ENCODE results near the gene CTNNAL1. TPM values are rescaled to one million over a fixed set of nuclear protein-coding genes. Genes with fewer than 3 reads are reported as not detected.
"Not testable (repeated sequence)": the region's sequence is repeated elsewhere in the genome, so short reads cannot be mapped to it uniquely, and the experiment has no call there.

CTNNAL1 gene
- total RNA-seq, 2 experiments from 2014 or later: 13.0 to 16.4 TPM

- ATAC-seq (no peak), DNase-seq (no peak)
- H3K27me3 Mint-ChIP-seq: no peaks in the 10 kb centered on the region
- intact Hi-C loops (cut with DNase I, micrococcal nuclease): no loop called here
- no peak overlapping the region for H3K27ac Mint-ChIP-seq
- H3K36me3 Mint-ChIP-seq (ENCODE audit: low read depth): peaks cover 11% of the 10 kb centered on the region
- POLR2A ChIA-PET: no interaction called here
- no peak overlapping the region for H3K4me3 Mint-ChIP-seq
- CTCF ChIA-PET: no interaction called here
- H3K9me3 Mint-ChIP-seq (ENCODE audit: low read depth): peaks cover 7% of the 10 kb centered on the region
- H3K4me1 Mint-ChIP-seq: no peaks in the 10 kb centered on the region
These were observed 40.6 kb downstream of the CTNNAL1 start for GRCh38 chr9:108972626-108973209.

- Mint-ChIP-seq H3K36me3 (ENCODE audit: low read depth) (peaks cover 11% of the 10 kb centered on the region), H3K4me3 (no peak overlapping the region), H3K4me1 (no peaks in the 10 kb centered on the region), H3K27me3 (no peaks in the 10 kb centered on the region), H3K9me3 (ENCODE audit: low read depth) (peaks cover 7% of the 10 kb centered on the region), H3K27ac (no peak overlapping the region)
- DNase-seq: no peak
- no peak for ATAC-seq
- ChIA-PET CTCF (no interaction called here), POLR2A (no interaction called here)
- intact Hi-C loops (cut with DNase I, micrococcal nuclease): no loop called here
These were observed 41.1 kb downstream of the CTNNAL1 start for GRCh38 chr9:108972186-108972585.

- H3K4me3 Mint-ChIP-seq; DNase-seq; H3K27me3 Mint-ChIP-seq; H3K27ac Mint-ChIP-seq; H3K4me1 Mint-ChIP-seq; intact Hi-C loops (cut with DNase I, micrococcal nuclease); H3K9me3 Mint-ChIP-seq (ENCODE audit: low read depth); ATAC-seq: not testable (repeated sequence)
- CTCF ChIA-PET: interaction anchor here (0.5 to 1.2 kb wide), 2 partner anchors 9 to 280 kb away, joined by 3 read pairs; no protein-coding TSS in a partner anchor
- POLR2A ChIA-PET: interaction anchor here (0.6 to 0.7 kb wide), 4 partner anchors 34 to 1275 kb away, joined by 3 to 4 read pairs (median 3); no protein-coding TSS in a partner anchor
- peaks cover 11% of the 10 kb centered on the region for H3K36me3 Mint-ChIP-seq (ENCODE audit: low read depth)
These were observed 41.9 kb downstream of the CTNNAL1 start for GRCh38 chr9:108971392-108971791.

GRCh38 chr9:108967916-108968315 lies 45.4 kb downstream of the CTNNAL1 start:
- Mint-ChIP-seq H3K4me3 (no peak overlapping the region), H3K27me3 (no peaks in the 10 kb centered on the region), H3K9me3 (ENCODE audit: low read depth) (peaks cover 7% of the 10 kb centered on the region), H3K4me1 (no peaks in the 10 kb centered on the region), H3K27ac (no peak overlapping the region), H3K36me3 (ENCODE audit: low read depth) (peaks cover 11% of the 10 kb centered on the region)
- ATAC-seq (no peak), DNase-seq (no peak)
- CTCF ChIA-PET: no interaction called here
- intact Hi-C loops (cut with DNase I, micrococcal nuclease): no loop called here
- POLR2A ChIA-PET: no interaction called here

- intact Hi-C loops (cut with DNase I, micrococcal nuclease): no loop called here
- ChIA-PET CTCF (interaction anchor here (0.6 to 2.8 kb wide), 3 partner anchors 9 to 320 kb away, joined by 3 to 15 read pairs (median 4); no protein-coding TSS in a partner anchor), POLR2A (no interaction called here)
- Mint-ChIP-seq H3K9me3 (ENCODE audit: low read depth) (no peaks in the 10 kb centered on the region), H3K27ac (no peak overlapping the region), H3K36me3 (ENCODE audit: low read depth) (no peaks in the 10 kb centered on the region), H3K4me3 (no peak overlapping the region), H3K27me3 (no peaks in the 10 kb centered on the region), H3K4me1 (no peaks in the 10 kb centered on the region)
- ATAC-seq: no peak
- no peak for DNase-seq
These were observed 49.7 kb downstream of the CTNNAL1 start for GRCh38 chr9:108963459-108964143.

GRCh38 chr9:108961151-108961550 lies 52.1 kb downstream of the CTNNAL1 start:
- intact Hi-C loops (cut with DNase I, micrococcal nuclease): no loop called here
- CTCF ChIA-PET: interaction anchor here (2.8 kb wide), 1 partner anchor 10 kb away, joined by 15 read pairs; no protein-coding TSS in a partner anchor

GRCh38 chr9:108960331-108960730 lies 53.0 kb downstream of the CTNNAL1 start:
- DNase-seq: no peak
- no peaks in the 10 kb centered on the region for H3K36me3 Mint-ChIP-seq (ENCODE audit: low read depth)
- ATAC-seq: no peak
- H3K4me3 Mint-ChIP-seq: no peak overlapping the region
- ChIA-PET CTCF (no interaction called here), POLR2A (no interaction called here)
- no peaks in the 10 kb centered on the region for H3K9me3 Mint-ChIP-seq (ENCODE audit: low read depth)
- no peaks in the 10 kb centered on the region for H3K27me3 Mint-ChIP-seq
- no peak overlapping the region for H3K27ac Mint-ChIP-seq
- H3K4me1 Mint-ChIP-seq: no peaks in the 10 kb centered on the region
- intact Hi-C loops (cut with DNase I, micrococcal nuclease): no loop called here

More at GRCh38 chr9:108961151-108961550, 52.1 kb downstream of the CTNNAL1 start:
- H3K4me1 Mint-ChIP-seq: no peaks in the 10 kb centered on the region
- H3K36me3 Mint-ChIP-seq (ENCODE audit: low read depth): no peaks in the 10 kb centered on the region
- no peak overlapping the region for H3K4me3 Mint-ChIP-seq
- no peak for ATAC-seq
- no peaks in the 10 kb centered on the region for H3K9me3 Mint-ChIP-seq (ENCODE audit: low read depth)
- POLR2A ChIA-PET: no interaction called here
- DNase-seq: no peak
- no peak overlapping the region for H3K27ac Mint-ChIP-seq
- no peaks in the 10 kb centered on the region for H3K27me3 Mint-ChIP-seq

- Mint-ChIP-seq H3K36me3 (ENCODE audit: low read depth) (no peaks in the 10 kb centered on the region), H3K4me1 (peaks cover 2% of the 10 kb centered on the region), H3K9me3 (ENCODE audit: low read depth) (no peaks in the 10 kb centered on the region), H3K27ac (no peak overlapping the region), H3K27me3 (no peaks in the 10 kb centered on the region), H3K4me3 (no peak overlapping the region)
- intact Hi-C loops (cut with DNase I, micrococcal nuclease): loop anchor here in 1 of 2 experiments (10.0 kb wide), 1 partner anchor 492 kb away; no protein-coding TSS in a partner anchor
- no peak for ATAC-seq
- POLR2A ChIA-PET: no interaction called here
- DNase-seq: no peak
- CTCF ChIA-PET: interaction anchor here (1.6 kb wide), 1 partner anchor 13 kb away, joined by 4 read pairs; no protein-coding TSS in a partner anchor
These were observed 56.7 kb downstream of the CTNNAL1 start for GRCh38 chr9:108956631-108957026.

GRCh38 chr9:108956022-108956630 lies 57.2 kb downstream of the CTNNAL1 start:
- Mint-ChIP-seq H3K27ac (no peak overlapping the region), H3K36me3 (ENCODE audit: low read depth) (no peaks in the 10 kb centered on the region), H3K4me3 (no peak overlapping the region), H3K4me1 (peaks cover 2% of the 10 kb centered on the region), H3K9me3 (ENCODE audit: low read depth) (no peaks in the 10 kb centered on the region), H3K27me3 (no peaks in the 10 kb centered on the region)
- POLR2A ChIA-PET: no interaction called here
- DNase-seq (no peak), ATAC-seq (no peak)
- CTCF ChIA-PET: interaction anchor here (0.6 to 1.6 kb wide), 2 partner anchors 12 to 162 kb away, joined by 3 to 4 read pairs; no protein-coding TSS in a partner anchor
- intact Hi-C loops (cut with DNase I, micrococcal nuclease): loop anchor here in 1 of 2 experiments (10.0 kb wide), 1 partner anchor 491 kb away; no protein-coding TSS in a partner anchor

- ATAC-seq (no peak), DNase-seq (no peak)
- H3K27me3 Mint-ChIP-seq: no peaks in the 10 kb centered on the region
- H3K9me3 Mint-ChIP-seq (ENCODE audit: low read depth): no peaks in the 10 kb centered on the region
- H3K4me3 Mint-ChIP-seq: no peak overlapping the region
- ChIA-PET CTCF (interaction anchor here (0.6 to 1.8 kb wide), 20 partner anchors 8 to 450 kb away, joined by 3 to 17 read pairs (median 4); partner anchors contain the start of gene CTNNAL1), POLR2A (interaction anchor here (0.6 kb wide), 1 partner anchor 18 kb away, joined by 3 read pairs; no protein-coding TSS in a partner anchor)
- no peak overlapping the region for H3K27ac Mint-ChIP-seq
- peaks cover 2% of the 10 kb centered on the region for H3K4me1 Mint-ChIP-seq
- intact Hi-C loops (cut with DNase I, micrococcal nuclease): loop anchor here in 1 of 2 experiments (2.0 to 10.0 kb wide), 2 partner anchors 111 to 489 kb away; no protein-coding TSS in a partner anchor
- no peaks in the 10 kb centered on the region for H3K36me3 Mint-ChIP-seq (ENCODE audit: low read depth)
These were observed 59.2 kb downstream of the CTNNAL1 start for GRCh38 chr9:108953983-108954574.

GRCh38 chr9:108951578-108951977 lies 61.7 kb downstream of the CTNNAL1 start:
- H3K4me1 Mint-ChIP-seq: peaks cover 2% of the 10 kb centered on the region
- no peak overlapping the region for H3K27ac Mint-ChIP-seq
- H3K36me3 Mint-ChIP-seq (ENCODE audit: low read depth): no peaks in the 10 kb centered on the region
- intact Hi-C loops (cut with DNase I, micrococcal nuclease): loop anchor here in 1 of 2 experiments (10.0 kb wide), 1 partner anchor 487 kb away; no protein-coding TSS in a partner anchor
- H3K27me3 Mint-ChIP-seq: no peaks in the 10 kb centered on the region
- no peak overlapping the region for H3K4me3 Mint-ChIP-seq
- ATAC-seq (no peak), DNase-seq (no peak)
- no peaks in the 10 kb centered on the region for H3K9me3 Mint-ChIP-seq (ENCODE audit: low read depth)
- CTCF ChIA-PET: interaction anchor here (0.6 to 4.0 kb wide), 3 partner anchors 11 to 247 kb away, joined by 3 to 15 read pairs (median 4); no protein-coding TSS in a partner anchor
- POLR2A ChIA-PET: no interaction called here
